ENCODE data around the gene ARL4C.
A peak's percentile ranks its signal among the peaks of the same experiment; 100 is the strongest.
"Not testable (repeated sequence)": the region's sequence is repeated elsewhere in the genome, so short reads cannot be mapped to it uniquely, and the experiment has no call there.

Gene ARL4C

GRCh38 chr2:234469972-234470371 is 26.9 kb downstream of the ARL4C start:
- DNase-seq = no peak

DNA sequence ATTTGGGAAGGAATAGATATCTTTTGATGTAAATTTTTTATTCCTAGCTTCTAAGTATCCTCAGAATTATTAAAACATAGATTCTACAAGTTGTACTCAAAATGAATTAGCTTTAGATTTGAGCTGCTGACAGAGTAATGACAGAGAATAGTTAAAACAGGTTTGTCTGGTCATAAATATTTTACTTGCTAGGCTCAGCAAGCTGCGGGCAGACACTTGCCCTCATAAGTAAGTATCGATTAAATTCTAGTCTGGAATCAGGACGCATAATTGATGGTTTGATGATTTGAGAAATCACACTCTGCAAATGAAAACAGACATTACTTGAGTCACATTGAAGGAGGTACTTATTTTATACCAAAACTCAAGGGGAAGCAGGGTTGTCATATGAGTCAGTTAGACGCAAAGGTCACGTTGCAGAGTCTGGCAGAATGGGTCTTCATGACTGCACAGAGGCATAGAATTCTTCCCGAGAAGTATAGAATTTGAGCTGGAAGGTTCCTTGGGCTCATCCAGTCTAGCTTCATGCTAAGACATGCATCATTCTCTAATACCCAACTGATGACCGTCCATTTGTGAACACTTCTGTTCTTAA is 27.5 kb downstream of the ARL4C start:
- DNase-seq = no peak

GRCh38 chr2:234468503-234468902 is 28.4 kb downstream of the ARL4C start:
- DNase-seq = no peak

DNA sequence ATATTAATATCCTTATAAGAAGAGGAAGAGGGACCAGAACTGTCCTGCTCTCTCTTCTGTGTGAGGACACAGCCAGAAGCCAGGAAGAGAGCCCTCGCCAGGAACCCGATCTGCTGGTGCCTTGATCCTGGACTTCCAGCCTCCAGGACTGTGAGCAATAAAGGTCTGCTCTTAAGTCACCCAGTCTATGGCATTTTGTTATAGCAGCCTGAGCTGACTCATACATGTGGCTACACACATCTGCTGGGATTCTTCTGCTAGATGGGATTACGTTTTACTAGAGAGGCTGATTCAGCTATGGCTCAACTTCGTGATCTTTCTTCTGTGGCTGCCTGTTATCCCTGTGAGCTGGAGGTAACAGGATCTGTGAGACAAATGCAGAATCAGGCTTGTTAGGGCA is 29.6 kb downstream of the ARL4C start:
- no peak for DNase-seq

DNA sequence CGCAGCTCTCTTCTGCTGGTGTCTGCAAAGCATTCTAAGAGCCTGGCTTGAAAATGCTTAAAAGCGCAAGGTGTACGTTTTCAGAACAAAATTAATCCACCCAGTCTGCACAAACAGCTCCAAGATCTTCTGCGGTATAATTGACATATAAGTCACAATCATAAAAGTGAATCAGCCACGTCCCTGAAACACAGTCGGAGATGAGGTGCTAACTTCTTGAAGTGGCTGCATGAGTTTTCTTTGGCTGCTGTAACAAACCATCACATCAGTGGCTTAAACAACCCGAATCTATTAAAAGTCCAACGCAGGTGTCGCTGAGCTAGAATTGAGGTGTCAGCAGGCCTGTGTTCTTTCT is 32.6 kb downstream of the ARL4C start:
- no peak for DNase-seq

DNA sequence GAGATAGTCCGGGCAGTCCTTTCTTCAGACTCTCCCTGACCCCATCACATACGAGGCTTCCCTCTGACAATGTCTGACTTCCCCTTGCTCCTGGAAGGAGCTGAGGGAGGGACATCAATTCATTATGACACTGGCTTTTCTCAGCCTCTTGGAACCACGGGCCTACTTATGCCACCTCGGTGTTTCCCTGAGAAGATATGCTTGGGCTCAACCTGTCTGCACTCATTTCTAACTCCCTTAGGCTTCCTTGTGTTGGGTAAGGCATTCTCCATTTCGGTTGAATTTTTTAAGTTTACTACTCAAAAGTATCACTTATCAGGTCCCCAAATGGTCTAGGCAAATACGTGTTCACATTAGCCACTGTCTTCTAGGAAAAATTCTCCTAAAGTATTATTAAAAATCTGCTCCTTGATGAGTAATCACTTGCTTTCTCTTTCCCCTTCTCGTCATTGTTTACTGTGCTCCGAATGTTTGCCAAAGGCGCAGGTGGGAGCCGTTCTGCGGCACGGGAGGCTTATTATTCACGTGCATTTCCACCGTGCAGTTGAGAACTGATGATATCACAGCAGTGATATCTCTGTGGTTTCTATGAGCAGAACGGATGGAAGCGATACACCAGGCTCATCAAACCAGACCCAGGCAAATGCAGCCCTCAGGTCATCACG is 33.1 kb downstream of the ARL4C start:
- DNase-seq = no peak

DNA sequence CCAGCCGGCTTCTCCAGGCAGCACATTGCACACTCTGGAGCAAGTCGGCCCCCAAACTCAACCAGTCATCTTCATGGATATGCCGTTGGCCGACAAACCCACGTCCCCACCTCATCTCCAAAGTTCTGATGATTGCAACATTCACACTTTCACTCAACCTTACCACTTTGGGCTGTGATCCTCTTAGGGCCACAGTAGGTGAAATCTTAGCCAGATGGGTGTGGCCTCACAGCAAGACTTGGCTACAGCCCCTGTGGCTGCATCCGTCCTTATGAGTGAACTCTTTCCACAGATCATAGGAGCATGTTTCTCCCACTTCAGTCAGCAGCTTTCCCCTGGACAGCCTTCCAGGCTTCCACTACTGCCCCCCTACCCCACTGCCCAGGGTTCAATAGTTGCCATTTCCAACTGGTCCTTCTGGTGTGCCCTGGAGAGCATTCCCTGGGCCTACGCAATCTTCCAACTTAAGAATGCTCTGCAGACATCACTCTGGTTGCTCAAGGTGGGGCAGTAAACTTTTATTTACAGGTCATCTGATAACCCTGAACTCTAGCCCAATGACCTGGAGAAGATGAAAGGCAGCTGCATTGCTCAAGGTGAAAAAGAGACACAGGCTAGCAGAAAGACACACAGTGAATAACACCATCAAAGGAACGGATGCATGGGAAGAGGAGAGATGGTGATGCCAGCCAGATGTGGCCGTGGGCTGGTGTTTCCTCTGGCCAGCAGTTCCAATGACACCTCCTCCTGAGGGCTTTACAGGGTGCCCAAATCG is 34.5 kb downstream of the ARL4C start:
- no peak for DNase-seq

GRCh38 chr2:234459401-234460009 is 37.4 kb downstream of the ARL4C start:
- DNase-seq = no peak

DNA sequence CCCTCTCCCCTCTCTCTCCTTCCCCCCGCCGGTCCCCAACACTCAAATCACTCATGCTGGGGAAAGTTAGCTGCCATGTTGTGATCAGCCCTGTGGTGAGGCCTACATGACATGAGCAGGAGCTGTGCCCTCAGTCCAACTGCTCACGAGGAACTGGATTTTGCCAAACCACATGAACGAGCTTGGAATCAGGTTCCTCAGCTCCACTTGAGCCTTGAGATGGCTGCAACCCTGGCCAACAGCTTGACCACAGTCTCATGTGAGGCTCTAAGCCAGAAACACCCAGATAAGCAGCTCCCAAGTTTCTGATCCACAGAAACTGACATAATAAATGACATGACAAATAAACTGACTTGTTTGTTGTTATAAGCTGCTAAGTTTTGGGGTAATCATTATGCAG is 38.4 kb downstream of the ARL4C start:
- DNase-seq = no peak

DNA sequence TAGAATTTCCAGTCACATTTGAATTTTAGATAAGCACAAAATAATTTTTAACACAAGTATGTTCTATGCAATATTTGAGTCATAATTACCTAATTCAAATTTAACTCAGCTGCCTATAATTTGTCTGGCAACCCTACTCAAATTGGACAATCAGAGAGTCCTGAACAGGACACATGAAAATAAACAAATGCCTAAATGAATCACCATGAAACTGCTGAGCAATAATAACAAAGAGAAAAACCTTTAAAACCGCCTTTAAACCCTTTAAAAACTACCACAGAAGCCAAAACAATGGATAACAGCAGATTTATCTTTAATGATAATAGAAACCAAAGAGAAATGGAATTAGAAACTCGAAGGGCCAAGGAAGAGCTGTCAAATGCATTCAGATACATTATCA is 39.5 kb downstream of the ARL4C start:
- no peak for DNase-seq

DNA sequence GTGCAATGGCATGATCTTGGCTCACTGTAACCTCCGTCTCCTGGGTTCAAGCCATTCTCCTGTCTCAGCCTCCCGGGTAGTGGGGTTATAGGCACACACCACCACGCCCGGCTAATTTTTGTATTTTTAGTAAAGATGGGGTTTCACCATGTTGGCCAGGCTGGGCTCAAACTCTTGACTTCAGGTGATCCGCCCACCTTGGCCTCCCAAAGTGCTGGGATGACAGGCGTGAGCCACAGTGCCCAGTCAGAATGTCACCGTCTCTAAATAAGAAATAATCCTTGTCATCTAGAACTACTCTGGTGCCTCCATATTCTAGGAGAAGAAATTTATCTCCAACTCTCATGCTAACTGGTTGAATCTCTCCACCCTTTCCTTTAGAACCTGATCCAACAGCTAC is 41.6 kb downstream of the ARL4C start:
- DNase-seq = not testable (repeated sequence)

DNA sequence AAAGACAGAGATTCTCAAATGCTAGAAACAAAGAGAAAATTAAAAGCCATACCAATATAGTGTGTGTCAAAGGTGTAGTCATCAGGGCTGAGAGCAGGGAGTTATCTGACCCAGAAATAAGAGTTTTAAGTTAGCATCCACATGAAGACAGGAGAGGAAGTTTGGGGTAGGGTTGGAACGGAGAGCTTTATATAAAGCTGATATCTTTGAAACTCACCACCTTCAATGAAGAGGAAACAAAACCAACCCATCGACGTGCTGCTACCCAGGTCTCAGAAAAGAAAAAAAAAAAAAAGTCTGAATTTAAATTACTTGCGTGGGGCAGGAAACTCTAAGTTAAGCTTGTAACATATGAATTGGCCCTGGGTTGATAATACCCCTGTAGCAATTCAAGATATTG is 42.4 kb downstream of the ARL4C start:
- no peak for DNase-seq

DNA sequence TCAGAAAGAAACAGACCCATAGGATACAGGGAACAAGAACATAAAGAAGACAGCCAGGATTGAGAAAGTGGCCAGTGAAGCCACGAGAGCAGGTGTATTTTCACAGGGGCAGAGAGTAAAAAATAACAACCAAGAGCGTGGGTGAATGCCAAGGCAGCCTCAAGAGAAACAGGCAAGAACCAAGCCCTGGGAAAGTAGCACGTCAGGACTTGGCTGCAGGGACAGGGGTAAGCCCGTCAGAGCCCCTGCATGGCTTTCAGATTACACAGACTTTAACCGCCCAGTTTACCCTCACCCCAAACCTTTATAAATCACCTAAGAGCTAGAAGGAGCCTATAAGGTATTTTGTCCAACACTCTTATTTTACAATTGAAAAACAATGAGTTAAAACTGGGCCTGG is 43.7 kb downstream of the ARL4C start:
- no peak for DNase-seq

DNA sequence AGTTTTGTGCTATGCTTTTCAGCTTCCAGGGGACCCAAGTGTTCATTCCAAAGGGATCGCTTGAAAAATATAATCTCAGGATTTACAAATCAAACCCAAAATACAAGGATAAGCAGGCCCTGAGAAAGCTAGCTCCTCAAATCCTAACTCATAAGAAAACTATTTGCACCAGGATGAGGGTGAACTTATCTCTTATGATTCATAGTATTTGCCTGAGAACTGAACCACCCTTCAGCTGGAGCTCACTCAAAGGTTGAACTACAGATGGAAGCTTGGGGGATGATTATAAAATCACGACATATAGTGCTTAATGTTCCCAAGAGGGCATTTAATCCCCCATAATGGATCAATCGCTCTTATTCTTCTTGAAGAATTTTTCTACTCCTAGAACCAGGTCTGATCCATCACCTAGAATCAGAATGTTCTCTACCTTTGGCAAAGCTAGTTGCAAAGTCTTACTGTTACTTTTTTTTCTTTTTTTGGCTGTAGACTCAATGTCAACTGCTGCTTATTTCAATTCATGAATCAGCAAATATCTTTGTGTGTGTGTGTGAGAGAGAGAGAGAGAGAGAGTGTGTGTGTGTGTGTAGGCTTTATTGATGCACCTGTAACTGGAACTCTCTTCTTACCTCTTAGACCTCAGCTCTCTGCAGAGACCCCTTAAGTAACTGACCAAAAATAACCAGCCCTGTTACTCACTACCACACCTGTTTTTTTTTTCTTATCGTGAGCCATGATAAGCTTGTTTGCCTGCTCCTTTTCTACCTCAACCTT is 44.8 kb downstream of the ARL4C start:
- DNase-seq = no peak

- DNase-seq = no peak
Observed at GRCh38 chr2:234451242-234451641, 45.6 kb downstream of the ARL4C start.

GRCh38 chr2:234450431-234451124 is 46.3 kb downstream of the ARL4C start:
- no peak for DNase-seq

- DNase-seq = no peak
Observed at GRCh38 chr2:234448506-234449184, 48.2 kb downstream of the ARL4C start.

GRCh38 chr2:234447963-234448362 is 48.9 kb downstream of the ARL4C start:
- no peak for DNase-seq

GRCh38 chr2:234447189-234447588 is 49.7 kb downstream of the ARL4C start:
- no peak for DNase-seq

DNA sequence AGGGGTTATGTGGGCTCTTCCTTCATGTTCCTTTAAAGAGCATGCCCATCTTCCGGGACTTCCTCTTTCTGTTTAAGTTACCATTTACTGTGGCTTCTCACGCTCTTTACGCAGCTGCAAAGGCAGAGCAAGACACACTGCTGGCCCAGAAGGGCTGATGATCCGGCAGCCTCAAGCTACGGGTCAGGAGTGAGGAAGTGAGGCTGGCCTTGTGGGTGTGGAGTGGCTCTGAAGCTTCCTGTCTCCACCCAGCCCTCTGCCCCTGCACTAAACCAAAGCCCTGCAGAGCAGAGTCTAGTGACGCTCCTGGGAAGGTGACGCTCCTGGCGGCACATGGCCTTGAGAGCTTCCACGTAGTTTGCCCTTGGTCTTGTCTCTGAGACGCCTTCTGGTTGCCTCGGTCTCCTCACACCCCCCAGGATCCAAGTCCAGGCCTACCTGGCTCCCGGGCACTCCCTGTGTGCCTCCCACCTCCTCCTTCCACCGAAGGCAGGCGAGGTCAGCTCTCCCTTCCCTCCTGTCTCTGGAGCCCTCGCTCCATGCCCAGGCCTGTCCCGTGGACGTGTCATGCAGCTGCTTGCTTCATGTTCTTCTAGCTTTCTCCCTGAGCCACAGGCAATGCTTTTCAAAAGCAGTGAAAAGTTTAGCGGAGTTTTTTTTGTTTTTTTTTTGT is 50.3 kb downstream of the ARL4C start:
- DNase-seq = peak; percentile 20

GRCh38 chr2:234444893-234445292 is 52.0 kb downstream of the ARL4C start:
- peak; percentile 50 for DNase-seq

All from GDM1 (cell line).